Ovary (tissue), 9 donors: ENCODE measurements around the gene DNMT3A. TPM values are rescaled to one million over a fixed set of nuclear protein-coding genes. Genes with fewer than 3 reads are reported as not detected.

Experiments
- DNase-seq, 5 donors: peaks; one replicate each; pipeline ENCODE4 v3.0.0-alpha.2; 2019 to 2020
- H3K27ac ChIP-seq, 2 donors: fragments of 200-600 bp; one replicate each; pipeline versions ENCODE4 v1.5.1 to v1.8.0; 2019 to 2022
- H3K27me3 ChIP-seq: fragments of 200-600 bp; one replicate; pipeline ENCODE4 v1.8.0; 2022
- H3K36me3 ChIP-seq: fragments of 200-600 bp; sonication (generic); one replicate; pipeline ENCODE4 v1.5.1; 2019
- H3K4me1 ChIP-seq: one replicate; pipeline ENCODE4 v1.8.1; 2013; ENCODE audit warnings: mild to moderate bottlenecking, moderate library complexity; ENCODE audit not compliant: insufficient read depth
- H3K4me3 ChIP-seq: fragments of 200-600 bp; sonication (generic); one replicate; pipeline ENCODE4 v1.5.1; 2017
- H3K9me3 ChIP-seq, 2 donors: fragments of 200-600 bp in 1 of 2; sonication (generic) in 1 of 2; one replicate each; pipeline versions ENCODE4 v1.5.1 to v1.8.1; 2013 to 2019; ENCODE audit warnings: mild to moderate bottlenecking in 1 of 2, moderate library complexity in 1 of 2
- CTCF ChIP-seq, 3 donors: fragments of 450-650 bp in 2 of 3; fragments of 200-600 bp in 1 of 3; IDR thresholded peaks; one replicate each; pipeline versions ENCODE4 v1.5.1 to v1.8.0; 2016 to 2022; ENCODE audit warnings: antibody characterized with exemption in 3 of 3, mild to moderate bottlenecking in 1 of 3
- EP300 ChIP-seq: sonication (generic); formaldehyde crosslinking; IDR thresholded peaks from one replicate; pipeline ENCODE4 v1.6.1; 2017; ENCODE audit warnings: antibody characterized with exemption
- POLR2A ChIP-seq: fragments of 450-650 bp; IDR thresholded peaks from one replicate; pipeline ENCODE4 v1.6.1; 2017; ENCODE audit warnings: antibody characterized with exemption, mild to moderate bottlenecking, moderate library complexity
- WGBS, 3 donors: extraction: QIAGEN DNeasy Blood & Tissue Kit in 1 of 3; methylation state at CpG; one replicate each; pipeline versions ENCODE4 v1.1.5 to v1.1.7; 2013 to 2017; 5-methylcytosine and 5-hydroxymethylcytosine counted together
- intact Hi-C, 4 donors: fragments of 100-400 bp; cut with DNase I; formaldehyde crosslinking; loops; one replicate each; pipeline versions ENCODE4 v1.11.0 to v1.15.1; 2022 to 2023
- polyA plus RNA-seq, 2 donors: library from polyadenylated mRNA; stranded (reverse); fragments of 200-250 nt in 1 of 2; fragments of 350-450 nt in 1 of 2; fragmentation: Illumina TruSeq in 1 of 2; extraction: RNeasy Lipid Tissue Mini Kit (QIAGEN cat#74804) in 1 of 2; gene quantifications; one replicate each; pipeline ENCODE4 v1.2.3, GENCODE V29; 2013 to 2014
- total RNA-seq, 7 donors: library from RNA; depleted of rRNA in 2 of 7; stranded (reverse); fragments of >200 nt in 2 of 7; fragmentation: NEBNext Ultra II Directional in 3 of 7; extraction: Animal tissue kit (Norgen Biotek cat#: 25700) in 3 of 7; gene quantifications; one replicate each; pipeline versions ENCODE4 v1.1.0 to v1.2.4, GENCODE V29; 2016 to 2023
- donor health status: DM: no; HTN: no; CAD: no; lungs with moderate emphysema.
- donor health status: DM: no; HTN: no; CAD: no.
- donor health status: Bipolar disorder and iron deficiency.
- donor health status: DM: yes; HTN: yes; CAD: no.
- donor health status: DM: no; HTN: no; CAD: no.
- donor health status: DM: yes; HTN: yes; CAD: no.

Gene DNMT3A
- total and polyA plus RNA-seq, 9 donors = 11.3 to 72.7 (median 46.7) TPM

DNA sequence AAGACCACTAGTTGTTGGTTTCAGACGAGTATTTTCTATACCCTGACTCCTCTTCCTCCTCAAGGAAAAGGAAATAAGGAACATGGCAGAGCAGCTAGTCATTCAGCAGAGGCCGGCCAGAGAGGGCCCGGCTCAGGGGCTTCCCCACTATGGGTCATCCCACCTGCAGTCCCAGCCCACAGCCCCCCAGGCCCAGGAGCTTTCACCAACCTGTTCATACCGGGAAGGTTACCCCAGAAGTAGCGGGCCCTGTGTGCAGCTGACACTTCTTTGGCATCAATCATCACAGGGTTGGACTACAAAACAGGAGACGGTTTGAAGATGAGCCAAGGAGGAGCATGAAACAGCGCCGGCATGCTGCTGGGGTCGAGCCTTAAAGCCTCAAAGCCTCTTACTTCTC, 102.8 kb downstream of the DNMT3A start:
- Histone ChIP-seq H3K4me3 (no peak overlapping the region), H3K4me1 (no peaks in the 10 kb centered on the region), H3K27me3 (no peaks in the 10 kb centered on the region), H3K36me3 (no peaks in the 10 kb centered on the region), H3K9me3 (no peaks in the 10 kb centered on the region), H3K27ac (no peak overlapping the region)
- no peak for TF ChIP-seq CTCF (IDR thresholded peaks at IDR 0.05)
- no peak for TF ChIP-seq POLR2A
- no peak for TF ChIP-seq EP300
- WGBS, 3 donors = 75 to 83% (median 77%) methylated on average over 9 of the region's 9 CpGs
- no peak for DNase-seq
- intact Hi-C loops = no loop called here

DNA sequence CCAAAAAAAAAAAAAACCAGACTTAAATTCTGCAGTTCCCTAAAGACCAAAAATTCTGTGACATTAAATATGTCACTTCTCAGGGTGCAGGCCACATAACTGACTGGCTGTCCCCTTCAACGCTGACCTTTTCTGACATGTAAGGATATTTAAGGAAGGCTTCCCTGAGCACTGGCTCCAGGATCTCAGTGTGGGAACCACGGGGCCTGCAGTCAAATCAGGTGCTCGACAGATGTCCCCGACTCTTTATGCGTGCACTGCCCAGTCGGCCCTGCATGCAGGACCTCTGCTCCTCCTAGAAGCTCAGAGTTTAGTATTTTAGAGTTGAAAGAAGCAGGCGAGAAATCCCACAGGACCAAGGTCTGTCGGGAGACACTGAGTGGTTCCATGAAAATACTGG, 104.0 kb downstream of the DNMT3A start:
- 83 to 84% (median 84%) methylated on average over 8 of the region's 8 CpGs for WGBS, 3 donors
- intact Hi-C loops = no loop called here
- Histone ChIP-seq H3K9me3 (no peaks in the 10 kb centered on the region), H3K27ac (no peak overlapping the region), H3K36me3 (no peaks in the 10 kb centered on the region), H3K4me1 (no peaks in the 10 kb centered on the region), H3K27me3 (no peaks in the 10 kb centered on the region), H3K4me3 (no peak overlapping the region)
- no peak for TF ChIP-seq CTCF (IDR thresholded peaks at IDR 0.05)
- no peak for DNase-seq

DNA sequence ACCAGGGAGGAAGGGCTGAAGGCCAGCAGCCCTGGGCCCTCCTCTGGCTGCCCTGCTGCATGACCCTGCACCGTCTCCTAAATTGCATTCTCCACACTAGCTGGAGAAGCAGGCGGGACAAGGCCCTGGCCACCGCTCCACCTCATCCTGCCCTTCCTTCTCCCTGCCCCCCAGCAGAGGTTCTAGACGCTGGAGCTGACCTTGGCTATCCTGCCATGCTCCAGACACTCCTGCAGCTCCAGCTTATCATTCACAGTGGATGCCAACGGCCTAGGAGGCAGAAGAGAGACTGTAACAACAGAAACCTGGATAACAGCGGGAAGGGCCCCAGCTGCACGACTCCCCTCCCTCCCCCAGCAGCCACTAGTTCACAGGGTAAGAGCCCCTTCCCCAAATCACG, 105.0 kb downstream of the DNMT3A start:
- no peak for DNase-seq
- no peaks in the 10 kb centered on the region for H3K27me3 ChIP-seq
- H3K36me3 ChIP-seq = no peaks in the 10 kb centered on the region
- no peaks in the 10 kb centered on the region for H3K4me1 ChIP-seq
- 61 to 79% (median 61%) methylated on average over 8 of the region's 8 CpGs for WGBS, 3 donors
- TF ChIP-seq CTCF (IDR thresholded peaks at IDR 0.05) (no peak), POLR2A (no peak), EP300 (no peak)
- H3K4me3 ChIP-seq = no peak overlapping the region
- intact Hi-C loops = no loop called here
- H3K9me3 ChIP-seq = no peaks in the 10 kb centered on the region
- no peak overlapping the region for H3K27ac ChIP-seq

DNA sequence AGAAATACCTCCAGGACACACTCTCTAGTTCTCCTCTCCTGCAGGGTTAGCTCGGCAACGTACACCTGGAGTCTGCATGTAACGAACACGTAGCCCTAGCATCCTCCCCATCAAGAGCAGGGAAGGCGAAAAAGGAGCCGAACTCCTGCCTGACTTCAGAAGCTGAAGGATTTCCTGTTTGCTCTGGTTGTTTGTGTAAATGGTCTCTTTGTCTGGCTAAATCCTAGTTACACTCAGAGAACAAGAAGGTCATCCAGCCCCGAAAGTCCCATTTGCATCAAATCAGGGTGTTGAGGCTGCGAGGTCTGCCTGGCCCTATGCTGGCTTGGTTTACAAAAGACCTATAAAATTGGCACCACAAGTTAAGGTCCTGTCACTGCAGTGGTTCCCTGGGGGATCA, 107.0 kb downstream of the DNMT3A start:
- no peaks in the 10 kb centered on the region for H3K36me3 ChIP-seq
- H3K9me3 ChIP-seq = no peaks in the 10 kb centered on the region
- no peak overlapping the region for H3K4me3 ChIP-seq
- no peak for DNase-seq
- WGBS, 3 donors = 35 to 70% (median 48%) methylated on average over 8 of the region's 8 CpGs
- peaks cover 2% of the 10 kb centered on the region for H3K4me1 ChIP-seq
- no peak overlapping the region for H3K27ac ChIP-seq
- intact Hi-C loops = no loop called here
- TF ChIP-seq EP300 (no peak), POLR2A (no peak), CTCF (IDR thresholded peaks at IDR 0.05) (no peak)
- no peaks in the 10 kb centered on the region for H3K27me3 ChIP-seq
